NCI-H748 (cell line): ENCODE results near the gene SP2.
"Not testable (repeated sequence)": the region's sequence is repeated elsewhere in the genome, so short reads cannot be mapped to it uniquely, and the experiment has no call there.

Experiments
- DNase-seq: peaks from one replicate; lab custom pipeline; 2025; ENCODE audit not compliant: unreplicated experiment; lab: John Stamatoyannopoulos, UW

Gene SP2

DNA sequence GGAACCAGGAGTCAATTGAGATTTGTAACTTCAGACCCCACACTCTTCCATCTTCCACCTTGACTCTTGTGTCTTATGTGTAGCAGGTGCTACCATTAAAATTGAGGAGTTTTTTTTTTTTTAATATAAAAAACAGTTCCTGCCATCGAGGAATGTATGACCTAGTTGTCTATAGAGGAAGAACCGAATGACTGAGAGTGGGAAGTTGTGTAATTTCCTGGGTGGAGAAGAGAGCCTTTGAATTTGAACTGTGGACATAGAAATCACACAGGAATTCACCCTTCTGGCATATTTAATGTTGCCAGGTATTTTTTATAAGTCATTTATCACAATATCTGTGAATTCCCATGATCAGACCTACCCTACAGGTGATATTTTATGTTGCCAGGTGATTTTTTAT, 22.0 kb downstream of the SP2 start:
- no peak for DNase-seq

DNA sequence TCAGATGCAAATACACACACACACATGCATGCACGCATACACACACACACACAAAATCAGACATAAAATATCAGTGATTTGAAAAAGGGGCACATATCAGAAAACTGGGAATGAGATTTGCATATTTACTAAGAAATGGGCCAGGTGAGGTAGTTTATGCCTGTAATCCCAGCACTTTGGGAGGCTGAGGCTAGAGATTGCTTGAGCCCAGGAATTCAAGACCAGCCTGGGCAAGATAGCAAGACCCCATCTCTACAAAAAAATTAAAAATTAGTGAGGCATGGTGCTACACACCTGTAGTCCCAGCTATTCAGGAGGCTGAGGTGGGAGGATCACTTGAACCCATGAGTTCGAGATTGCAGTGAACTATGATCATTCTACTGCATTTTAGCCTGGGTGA, 23.0 kb downstream of the SP2 start:
- no peak for DNase-seq

DNA sequence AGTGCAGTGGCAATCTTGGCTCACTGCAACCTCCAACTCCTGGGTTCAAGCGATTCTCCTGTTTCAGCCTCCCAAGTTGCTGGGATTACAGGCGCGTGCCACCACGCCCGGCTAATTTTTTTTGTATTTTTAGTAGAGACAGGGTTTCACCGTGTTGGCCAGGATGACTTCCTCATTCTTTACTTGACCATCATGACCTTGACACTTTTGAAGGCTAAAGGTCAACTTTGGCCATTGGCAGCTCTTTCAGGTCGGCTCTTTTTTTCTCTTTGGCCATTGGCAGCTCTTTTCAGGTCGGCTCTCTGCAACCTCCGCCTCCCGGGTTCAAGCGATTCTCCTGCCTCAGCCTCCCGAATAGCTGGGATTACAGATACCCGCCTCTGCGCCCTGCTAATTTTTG, 23.9 kb downstream of the SP2 start:
- DNase-seq = not testable (repeated sequence)

DNA sequence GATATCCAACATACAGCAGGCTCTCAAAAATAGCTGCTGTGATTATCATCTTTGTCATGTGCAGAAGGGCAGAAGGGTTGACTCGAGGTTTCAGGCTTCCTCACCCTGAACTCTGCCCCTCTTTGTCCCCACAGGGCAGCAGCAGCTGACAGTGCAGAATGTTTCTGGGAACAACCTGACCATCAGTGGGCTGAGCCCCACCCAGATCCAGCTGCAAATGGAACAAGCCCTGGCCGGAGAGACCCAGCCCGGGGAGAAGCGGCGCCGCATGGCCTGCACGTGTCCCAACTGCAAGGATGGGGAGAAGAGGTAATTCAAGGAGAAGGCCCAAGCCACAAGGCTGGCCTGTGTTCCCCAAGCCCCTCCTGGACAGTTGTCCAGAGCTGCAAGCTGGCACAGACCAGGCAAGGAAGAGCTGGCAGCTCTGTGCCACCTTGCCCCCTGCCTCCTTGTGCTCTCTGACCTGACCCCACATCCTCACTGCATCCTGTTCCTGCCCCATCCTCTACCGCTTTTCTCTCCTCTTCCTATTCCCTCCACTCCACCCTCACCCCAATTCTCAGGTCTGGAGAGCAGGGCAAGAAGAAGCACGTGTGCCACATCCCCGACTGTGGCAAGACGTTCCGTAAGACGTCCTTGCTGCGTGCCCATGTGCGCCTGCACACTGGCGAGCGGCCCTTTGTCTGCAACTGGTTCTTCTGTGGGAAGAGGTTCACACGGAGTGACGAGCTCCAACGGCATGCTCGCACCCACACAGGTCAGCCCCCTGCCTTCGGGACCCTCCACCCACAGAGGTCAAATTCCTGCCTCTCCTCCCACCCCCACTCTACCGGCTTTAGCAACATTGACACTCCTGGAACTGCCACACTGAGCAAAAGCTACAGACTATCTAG, 29.0 kb downstream of the SP2 start:
- DNase-seq = no peak

DNA sequence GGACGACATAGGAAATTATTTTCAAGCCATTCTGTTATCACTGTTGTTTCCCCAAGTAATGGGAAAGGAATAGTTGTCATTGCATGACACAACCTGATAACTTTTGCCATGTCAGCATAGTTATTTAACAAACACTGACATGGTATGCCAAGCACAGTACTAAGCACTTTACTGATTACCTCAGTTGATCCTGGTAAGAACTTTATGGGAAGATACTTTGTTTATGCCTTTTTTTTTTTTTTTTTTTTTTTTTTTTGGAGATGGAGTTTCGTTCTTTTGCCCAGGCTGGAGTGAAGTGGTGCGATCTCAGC, 29.6 kb downstream of the SP2 start:
- no peak for DNase-seq

DNA sequence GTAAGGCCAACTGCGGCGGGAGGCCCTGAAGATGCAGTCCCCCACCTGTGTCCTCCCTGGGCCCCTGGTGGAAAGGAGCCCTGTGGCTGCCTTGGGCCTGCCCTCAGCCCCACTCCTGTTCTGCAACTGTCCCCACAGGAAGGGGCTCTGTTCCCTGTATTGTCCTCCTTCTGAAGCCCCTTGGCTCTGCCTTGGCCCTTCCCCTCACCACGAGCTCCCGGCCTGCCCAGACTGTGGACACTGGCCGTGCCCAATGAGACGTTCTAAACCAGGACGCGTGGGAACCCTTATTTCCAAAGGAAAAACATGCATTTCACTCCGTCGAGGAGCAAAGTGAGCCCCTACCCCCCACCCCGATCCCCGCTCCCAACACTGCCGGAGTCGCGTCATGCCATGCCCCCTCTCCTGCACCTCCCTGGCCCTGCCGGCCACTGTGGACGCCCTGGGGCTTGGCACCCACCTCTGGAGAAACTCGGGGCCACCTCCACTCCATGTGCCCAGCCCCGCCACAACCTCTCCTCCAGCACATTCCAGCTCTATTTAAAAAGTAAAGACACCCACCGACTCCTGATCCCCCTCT, 31.9 kb downstream of the SP2 start:
- DNase-seq = no peak

DNA sequence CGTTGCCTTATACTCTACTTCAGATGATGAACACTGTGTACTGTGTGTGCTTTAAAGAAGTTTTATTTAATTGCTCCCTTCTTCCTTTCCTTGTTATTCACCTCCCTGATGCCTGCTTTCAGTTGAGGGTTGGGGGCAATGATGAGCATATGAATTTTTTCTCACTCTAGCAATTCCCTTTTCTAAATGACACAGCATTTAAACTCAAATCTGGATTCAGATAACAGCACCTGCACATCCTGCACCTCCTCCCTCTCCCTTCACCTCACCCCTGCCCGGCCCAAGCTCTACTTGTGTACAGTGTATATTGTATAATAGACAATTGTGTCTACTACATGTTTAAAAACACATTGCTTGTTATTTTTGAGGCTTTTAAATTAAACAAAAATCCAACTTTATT, 32.4 kb downstream of the SP2 start:
- DNase-seq = no peak

DNA sequence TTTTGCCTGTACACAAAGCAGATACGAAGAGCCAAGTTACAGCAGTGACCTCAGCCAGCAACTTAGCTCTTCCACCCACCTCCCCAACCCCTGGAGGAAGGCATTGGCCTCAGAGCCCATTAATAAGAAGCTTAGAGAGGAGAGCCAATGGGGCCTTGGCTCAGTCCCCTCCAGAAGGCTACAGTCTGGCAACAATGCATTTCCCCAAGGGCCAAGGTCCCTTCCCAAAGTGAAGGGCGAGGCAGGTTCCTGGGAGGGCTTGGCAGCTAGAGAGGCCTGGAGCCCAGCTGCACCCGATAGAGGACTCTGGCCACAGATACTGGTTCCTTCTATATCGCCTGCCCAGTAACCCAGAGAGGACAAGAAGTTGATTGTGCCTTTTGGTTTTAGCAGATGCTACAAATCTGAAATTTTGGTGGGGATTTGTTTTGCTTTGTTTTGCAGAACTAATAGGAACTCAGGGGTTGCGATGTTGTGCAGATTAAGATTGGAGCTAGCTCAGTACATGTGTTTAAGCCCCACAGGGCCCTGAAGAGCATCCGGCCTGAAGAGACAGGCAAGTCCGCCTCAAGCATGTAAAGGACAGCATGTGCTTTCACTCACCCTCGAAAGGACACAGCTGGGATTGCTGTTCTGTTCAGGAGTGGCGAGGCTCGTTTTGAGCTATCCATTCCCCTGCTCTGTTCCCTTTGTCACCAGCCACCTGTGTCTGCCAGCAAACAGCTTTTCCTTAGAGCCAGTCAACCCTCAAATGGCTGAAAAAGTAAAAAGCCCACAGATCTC, 33.4 kb downstream of the SP2 start:
- no peak for DNase-seq

DNA sequence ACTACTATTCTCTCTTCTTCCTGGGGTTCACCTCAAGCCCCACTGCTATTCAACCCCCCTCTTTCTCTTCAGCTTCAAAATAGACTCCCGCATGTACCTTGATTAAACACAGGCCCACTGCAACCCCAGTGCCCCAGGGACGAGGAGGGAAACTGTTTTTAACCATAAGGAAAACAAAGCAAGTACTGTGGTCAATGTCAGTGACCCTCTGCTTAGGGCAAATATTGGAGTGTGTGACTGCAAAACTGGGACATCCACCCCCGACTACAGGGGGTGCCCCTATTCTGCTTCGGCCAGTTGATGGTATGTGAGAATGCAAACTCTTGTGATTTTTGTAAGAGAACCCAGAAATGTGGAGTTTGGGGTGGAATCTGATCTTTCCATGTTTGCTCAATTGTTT, 35.8 kb downstream of the SP2 start:
- no peak for DNase-seq

DNA sequence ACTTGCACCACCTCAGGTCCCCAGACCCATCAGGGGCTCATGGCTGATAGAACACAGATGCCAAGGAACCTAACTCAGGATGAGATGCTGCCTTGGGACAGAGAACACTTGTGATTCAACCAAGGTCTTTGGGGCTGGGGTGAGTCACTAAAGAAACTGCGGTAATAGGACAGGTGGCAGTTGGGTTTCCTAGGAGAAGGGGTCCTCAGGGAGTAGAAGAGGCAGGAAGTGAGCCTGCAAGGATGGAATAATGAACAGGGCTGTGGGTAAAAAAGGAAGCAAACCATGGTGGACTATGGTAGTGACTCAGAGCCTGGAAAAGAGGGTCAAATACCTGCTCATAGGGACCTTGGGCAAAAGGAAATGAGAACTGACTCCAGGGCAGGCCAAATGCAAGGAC, 38.8 kb downstream of the SP2 start:
- DNase-seq = no peak

DNA sequence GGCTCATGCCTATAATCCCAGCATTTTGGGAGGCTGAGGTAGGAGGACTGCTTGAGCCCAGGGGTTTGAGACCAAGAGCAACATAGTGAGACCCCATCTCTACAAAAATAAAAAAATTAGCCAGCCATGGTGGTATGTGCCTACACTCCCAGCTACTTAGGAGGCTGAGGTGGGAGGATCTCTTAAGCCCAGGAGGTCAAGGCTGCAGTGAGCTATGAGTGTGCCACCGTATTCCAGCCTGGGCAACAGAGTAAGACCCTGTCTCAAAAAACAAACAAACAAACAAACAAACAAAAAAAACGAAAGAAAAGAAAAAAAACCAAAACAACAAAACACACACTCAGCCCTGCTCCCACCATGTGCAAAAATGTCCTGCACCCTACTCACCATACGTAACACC, 39.4 kb downstream of the SP2 start:
- not testable (repeated sequence) for DNase-seq

DNA sequence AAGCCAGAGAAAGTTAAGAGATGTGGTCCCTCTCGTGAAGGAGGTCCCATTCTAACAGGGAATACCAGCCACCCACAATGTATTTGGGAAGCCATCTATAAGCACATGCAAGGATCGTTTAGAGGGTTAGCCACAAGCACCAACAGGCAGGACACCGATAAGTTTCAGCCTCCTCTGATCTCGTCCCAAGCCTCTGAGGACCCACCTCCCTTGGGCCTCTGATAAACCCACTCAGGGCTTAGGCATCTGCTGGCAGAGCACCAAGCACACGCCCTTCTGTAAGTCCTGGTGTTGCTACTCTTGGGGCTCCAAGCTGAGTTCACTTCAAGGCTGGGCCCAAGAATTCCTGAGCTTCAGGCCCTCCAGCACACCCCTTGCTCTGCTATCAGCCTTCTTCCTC, 39.9 kb downstream of the SP2 start:
- no peak for DNase-seq

DNA sequence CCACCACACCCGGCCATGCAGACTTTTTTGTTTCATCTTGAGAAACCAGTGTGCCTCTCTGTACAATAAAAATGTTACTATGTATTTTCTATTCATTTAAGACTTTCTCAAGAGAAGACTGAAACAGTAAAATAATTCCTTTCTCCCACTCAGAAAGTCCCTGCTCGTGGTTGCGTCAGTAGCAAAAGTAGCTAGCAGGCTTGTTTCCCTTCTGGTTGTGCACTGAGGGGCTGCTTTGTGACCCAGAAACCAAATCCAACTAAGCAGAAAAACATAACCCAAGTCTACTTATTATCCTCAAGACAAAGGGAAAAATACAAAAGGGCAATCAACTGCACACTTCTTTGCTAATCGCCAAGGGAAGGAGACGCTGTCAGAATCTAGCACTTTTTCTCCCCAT, 41.9 kb downstream of the SP2 start:
- DNase-seq = no peak

DNA sequence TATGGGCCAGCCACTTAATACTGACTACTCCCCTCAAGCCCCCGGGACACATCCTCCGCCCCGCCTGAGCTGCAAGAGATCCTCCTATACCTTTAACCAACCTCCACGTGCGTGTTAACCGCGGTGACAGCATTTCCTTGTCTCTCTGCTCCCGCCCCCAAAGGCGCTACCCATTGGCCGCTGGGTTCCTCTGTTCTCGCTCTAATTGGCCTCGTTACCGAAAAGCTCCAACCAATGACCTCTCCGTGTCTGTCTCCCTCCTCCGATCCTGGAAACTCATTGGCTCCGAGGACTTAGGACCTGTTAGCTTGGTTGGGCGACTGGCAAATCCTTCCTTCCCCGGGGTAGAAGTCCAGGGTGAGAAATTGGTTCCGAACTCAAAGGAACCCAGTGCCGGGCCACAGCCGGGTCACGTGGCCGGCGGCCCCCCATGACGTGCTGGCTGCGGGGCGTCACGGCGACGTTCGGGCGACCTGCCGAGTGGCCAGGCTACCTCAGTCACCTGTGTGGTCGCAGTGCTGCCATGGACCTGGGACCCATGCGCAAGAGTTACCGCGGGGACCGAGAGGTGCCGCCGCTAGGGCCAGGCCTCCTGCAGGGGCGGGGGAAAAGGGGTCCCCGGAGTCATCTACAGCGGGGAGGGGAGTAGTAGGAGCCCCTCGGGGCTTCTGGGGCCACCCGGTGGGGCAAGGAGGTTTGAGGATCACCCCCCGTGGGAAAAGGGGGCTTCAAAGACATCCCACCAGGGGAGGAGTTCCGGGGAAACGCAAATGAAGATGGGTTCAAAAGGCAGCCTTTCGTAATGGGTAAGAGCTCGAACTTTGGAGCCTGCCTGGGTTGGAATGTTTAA, 45.4 kb downstream of the SP2 start, which contains the start of gene PNPO:
Gene PNPO, plus strand, starts transcription at position 326 of the 850 bp plus-strand sequence. Its CDS starts 105 bp downstream, at position 431.
- DNase-seq = peak; percentile 98

DNA sequence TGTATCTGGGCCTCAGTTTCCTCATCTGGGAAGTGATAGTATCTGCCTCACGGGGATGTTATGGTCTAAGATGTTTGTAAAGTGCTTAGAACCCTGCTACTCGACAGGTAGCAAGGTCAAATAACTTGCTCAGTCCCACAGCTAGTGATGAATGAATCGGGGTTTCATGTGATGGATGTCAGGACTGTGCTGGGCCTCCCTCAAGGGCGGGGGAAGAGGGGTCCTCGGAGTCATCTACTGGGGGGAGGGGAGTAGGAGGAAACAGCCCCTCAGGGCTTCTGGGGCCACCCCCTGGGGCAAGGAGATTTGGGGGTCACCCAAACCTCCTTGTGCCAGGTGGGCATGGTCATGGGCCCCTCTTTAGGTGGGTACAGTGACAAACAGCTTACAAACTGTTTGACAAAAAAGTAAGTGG, 46.1 kb downstream of the SP2 start:
- DNase-seq = no peak

DNA sequence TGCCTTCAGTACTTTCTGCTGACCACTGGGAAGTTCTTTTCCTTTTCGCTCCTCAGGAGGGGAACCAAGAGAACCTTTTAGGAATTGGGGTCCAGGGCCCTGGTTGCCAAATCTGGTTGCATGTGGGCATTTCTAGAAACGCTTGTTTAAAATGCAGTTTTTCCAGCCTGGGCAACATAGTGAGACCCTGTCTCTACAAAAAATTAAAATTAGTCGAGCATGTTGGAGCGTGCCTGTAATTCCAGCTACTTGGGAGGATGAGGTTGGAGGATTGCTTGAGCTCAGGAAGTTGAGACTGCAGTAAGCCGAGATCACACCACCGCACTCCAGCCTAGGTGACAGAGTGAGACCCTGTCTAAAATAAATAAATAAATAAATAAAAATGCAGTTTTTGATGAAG, 46.5 kb downstream of the SP2 start:
- no peak for DNase-seq

DNA sequence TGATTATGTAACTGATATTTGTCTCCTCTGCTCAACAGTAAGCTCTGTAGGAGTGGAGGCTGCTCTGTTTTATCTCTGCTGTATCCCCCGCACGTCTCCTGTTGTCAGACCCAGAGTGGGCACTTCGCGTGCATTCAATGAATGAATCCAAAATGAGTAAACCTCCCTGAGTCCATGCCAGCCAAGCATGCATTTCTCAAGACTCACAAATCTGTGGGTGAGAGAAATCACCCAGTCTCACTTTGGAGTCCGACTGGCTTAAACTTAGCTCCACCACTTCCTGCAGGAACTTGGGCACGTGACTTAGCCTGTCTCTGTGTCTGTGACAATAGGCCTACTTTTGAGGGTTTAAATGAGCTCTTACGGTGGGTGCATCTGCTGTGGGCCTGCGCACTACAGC, 49.0 kb downstream of the SP2 start:
- DNase-seq = no peak

DNA sequence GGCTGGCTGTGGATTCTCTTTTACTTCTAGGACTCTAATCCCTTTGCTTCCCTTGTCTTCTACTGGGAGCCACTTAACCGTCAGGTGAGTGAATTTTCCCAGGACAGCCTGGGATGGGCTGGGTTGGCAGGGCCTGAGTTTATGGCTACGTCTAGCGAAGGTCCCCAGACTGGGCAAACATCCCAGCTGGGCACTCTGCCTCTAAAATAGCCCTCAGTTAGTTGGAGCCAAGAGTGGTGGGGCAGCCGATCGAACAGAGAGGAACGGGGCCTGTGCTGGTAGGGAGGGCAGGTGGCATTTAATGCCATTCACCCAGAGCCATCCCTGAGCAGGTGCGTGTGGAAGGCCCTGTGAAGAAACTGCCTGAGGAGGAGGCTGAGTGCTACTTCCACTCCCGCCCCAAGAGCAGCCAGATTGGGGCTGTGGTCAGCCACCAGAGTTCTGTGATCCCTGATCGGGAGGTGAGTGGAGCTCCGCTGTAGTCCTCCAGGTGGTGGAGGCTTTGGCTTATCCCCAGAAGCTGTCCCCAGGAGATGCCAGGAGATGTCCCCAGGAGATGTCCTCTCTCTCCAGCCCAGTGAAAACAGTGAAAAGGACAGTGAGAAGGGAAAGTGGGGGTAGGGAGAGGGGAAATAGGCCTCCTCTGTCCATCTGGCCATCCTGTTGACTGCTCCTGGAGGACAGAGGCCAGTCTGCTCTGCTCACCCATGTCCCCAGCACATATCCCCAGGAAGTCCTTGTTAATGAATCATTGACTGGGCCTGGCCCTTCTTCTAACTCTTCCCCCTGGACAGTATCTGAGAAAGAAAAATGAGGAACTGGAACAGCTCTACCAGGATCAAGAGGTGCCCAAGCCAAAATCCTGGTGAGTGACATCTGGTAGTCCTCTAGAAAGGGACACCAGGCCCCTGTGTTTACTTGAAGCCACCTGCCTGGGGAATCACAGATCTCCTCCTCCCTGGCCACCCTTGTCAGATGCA, 49.8 kb downstream of the SP2 start:
- no peak for DNase-seq

DNA sequence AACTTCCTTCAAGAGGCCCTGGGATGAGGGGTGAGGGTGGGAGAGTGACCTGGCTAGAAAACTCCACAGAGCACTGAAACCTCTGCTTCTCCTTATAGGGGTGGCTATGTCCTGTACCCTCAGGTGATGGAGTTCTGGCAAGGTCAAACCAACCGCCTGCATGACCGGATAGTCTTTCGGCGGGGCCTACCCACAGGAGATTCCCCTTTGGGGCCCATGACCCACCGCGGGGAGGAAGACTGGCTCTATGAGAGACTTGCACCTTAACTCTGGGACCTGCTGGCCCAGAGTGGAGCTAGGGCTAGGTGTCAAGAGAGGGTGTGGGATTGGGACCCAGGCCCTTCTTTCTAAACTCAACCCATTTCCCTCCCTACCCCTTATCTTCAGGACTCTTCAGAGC, 50.5 kb downstream of the SP2 start:
- DNase-seq = no peak

DNA sequence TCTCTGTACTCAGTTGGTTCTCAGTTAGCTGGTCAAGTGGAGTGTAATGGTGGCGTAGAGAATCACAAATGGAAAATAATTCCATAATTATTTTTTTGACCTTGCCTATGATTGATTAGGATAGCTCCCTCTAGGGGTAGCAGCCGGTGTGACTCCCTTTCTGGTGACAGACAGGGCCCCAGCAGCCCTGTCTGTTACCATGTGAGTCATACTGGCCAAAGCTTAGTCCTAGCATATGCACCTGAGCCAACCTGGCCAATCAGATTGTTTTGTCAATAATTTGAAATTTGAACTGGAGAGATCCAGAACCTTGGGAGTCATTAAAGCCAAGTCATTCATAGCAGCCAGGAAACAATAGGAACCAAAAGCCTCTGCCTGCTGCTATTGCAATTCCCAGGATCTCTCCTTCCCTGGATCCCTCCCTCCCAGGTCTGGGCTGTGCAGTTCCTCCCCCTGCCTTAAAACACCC, 50.9 kb downstream of the SP2 start:
- DNase-seq = peak; percentile 80
